ENCODE measurements around the gene HTR4.
"Not testable (repeated sequence)": the region's sequence is repeated elsewhere in the genome, so short reads cannot be mapped to it uniquely, and the experiment has no call there.

The HTR4 gene

DNA sequence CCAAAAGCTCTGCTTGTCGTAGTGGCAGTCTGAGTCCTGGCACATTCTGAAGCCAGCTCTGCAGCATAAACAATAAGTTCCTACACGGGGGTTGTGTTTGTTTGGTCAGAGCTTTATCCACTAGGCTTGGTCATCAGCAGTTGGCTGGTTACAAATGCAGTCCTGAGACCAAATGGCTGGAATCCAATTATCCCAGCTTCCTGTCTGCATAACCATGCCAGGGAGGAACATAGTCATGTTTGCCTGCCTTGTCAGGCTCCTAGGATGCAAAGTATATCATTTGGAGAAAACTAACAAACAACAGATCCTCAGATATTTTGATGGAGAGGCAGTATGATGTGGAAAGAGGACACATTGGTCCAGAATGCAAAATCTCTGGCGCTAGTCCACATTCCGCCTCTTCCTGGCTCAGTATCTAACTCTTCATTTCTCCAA, 184.8 kb downstream of the HTR4 start:
- no peak for DNase-seq

DNA sequence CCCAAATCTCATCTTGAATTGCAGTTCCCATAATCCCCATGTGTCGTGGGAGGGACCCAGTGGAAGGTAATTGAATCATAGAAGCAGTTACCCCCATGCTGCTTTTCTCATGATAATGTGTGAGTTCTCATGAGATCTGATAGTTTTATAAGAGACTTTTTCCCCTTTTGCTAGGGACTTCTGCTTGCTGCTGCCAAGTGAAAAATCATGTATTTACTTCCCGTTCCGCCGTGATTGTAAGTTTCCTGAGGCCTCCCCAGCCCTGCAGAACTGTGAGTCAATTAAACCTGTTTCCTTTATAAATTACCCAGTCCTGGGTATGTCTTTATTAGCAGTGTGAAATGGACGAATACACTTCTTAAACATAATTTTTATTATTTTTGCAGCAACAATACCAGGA, 185.6 kb downstream of the HTR4 start:
- not testable (repeated sequence) for DNase-seq

DNA sequence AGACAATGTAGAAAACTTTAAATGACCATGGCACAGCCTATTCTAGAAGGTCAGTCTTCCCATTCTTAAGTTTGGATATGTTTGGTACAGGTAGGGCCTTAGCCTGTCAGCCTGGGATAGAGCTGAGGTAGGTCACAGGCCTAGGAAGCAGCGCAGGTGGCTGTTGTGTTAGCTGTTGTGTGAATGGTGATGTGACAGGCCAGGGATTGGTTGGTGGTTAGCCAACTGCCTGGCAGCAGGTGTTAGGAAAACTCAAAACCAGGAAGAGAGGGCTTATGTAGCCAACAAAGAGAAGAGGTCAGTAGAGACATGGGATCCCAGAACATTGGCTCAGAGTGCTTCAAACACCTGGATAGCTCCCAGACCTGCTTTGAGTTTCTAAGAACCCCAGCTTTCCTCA, 186.4 kb downstream of the HTR4 start:
- no peak for DNase-seq

DNA sequence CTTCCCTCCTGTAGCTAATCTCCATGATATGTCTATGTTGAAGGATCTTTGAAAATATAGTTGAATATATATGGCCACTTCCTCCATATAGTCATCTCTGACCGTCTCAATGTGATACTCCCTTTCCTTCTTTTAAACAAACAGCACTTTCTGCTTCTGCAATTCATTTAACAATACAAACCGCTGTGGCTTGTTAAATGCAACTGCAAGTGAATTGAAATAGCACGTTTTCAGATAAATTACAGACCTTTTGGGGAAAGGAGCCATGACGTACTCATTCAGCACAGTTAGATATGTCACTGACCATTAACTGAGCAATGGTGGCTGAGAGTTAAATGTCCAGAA, 188.1 kb downstream of the HTR4 start:
- DNase-seq, result no peak

DNA sequence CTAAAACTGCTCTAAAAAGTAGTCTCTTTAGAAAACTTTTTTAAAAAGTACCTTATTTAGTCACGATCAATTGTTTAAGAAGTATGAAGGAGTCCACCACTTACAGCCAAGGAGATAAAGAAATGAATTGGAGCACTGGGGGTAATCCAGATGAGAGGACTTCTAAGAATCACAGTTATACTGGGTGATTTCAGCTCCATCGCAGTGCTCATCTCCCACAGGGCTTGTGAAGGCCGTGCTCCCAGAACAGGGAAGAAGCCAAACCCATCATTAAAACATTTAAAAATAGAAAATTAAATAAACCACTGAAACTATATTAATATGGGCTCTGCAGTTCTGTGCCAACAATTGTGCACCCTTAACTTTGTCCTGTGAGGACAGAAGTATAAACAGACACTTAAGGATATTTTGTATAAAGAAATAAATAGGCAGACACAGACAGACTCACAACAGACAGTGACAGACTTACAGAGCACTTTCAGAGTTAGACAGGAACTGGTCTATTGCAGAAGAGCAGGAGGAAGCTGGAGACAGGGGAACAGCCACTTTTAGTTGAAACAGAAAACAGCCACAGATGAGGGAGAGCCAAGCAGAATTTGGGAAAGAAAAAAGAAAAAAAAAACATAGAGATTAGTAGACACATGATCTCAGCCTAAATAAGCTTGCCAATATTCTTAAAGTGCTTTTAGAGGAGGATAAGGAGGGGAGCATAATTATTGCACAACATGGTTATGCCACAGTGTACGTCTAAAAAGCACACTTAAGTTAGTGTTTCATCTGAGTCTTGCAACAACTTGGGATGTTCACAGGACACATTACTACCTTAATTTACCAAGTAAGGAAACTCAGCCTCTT, 188.7 kb downstream of the HTR4 start:
- no peak for DNase-seq

DNA sequence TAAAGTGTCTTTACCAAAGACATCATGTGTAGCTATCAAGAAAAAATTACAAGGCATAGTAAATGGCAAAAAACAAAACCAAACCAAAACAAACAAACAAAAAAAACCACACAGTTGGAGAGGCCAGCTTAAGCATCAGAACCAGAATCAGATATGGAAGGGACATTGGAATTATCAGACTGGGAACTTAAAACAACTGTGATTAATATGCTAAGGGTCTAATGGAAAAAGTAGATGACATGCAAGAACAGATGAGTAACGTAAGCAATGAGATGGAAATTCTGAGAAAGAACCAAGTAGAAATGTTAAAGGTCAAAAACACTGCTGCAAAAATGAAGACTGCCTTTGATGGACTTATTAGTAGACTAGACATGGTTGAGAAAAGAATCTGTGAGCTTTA, 194.7 kb downstream of the HTR4 start:
- no peak for DNase-seq

DNA sequence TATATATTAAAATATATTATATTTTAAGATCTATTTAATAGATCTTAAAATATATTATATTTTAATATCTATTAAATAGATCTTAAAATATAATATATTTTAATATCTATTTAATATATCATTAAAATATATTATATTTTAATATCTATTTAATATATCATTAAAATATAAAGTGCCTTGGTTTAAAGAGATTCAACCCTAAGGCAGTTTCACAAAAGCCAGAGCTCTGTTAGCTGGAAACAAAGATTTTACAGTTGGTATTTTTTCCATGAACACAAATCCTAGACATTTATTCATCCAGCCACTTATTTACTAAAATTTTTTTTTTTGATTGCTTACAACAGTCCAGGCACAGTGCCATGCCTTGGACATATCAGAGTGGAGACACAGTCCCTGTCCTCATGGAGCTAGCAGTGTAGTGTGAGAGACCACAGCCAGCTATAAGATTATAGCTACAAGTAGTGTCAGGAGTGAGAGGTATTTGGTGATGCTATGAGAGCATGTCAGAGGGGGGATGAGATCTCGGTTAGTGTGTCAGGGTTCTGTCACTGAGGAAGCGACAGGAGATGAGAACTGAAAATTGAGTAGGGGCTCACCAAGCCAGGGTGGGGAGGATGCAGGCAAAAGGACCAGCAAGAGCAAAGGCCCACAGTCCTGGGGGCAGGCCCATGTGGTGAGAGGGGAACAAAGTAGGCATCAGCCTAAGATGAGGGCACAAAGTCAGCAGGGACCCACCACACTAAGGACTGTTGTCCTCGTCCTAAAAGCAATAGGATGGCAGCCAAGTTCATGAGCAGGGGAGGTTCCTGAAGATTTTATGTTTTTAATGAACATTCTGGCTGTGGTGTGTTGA, 196.1 kb downstream of the HTR4 start:
- no peak for DNase-seq

DNA sequence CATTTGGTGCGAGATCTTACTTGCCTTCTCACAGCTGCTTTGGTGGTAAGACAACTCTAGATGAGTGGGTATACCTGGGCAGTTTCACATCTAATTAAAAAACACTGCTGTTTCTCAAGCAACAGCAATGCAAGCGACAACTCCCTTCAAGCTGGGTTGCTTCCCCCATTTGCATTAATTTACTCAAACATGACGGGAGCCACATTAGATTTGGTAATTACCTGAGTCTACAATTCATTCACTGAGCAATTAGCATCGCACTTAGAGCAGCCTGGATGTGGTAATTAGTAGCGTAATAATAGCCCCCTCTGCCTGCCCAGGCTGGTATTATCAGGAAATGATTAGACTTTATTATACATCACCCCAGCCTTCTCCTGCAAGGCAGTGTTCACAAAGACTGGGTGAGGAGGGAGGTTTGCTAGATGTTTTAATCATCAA, 197.1 kb downstream of the HTR4 start:
- peak; percentile 43 for DNase-seq

DNA sequence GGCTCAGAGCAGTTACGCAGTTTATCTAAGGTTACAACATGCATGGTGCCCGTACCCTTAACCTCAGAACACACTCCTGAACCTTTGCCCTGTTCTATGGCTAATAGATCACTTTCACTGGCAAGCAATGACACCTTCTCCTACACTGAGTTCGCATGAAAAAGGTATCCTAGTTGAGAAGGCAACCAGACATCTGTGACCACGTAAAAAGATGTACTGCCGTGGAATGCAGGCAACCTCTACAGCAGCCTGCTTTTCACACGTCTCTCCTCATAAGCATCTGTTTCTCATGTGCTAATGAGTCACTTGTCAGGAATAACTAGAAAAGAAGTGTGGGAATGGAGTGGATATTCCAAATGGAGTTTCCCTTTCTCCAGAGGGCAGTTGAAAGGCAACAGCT, 199.1 kb downstream of the HTR4 start:
- DNase-seq, result no peak

DNA sequence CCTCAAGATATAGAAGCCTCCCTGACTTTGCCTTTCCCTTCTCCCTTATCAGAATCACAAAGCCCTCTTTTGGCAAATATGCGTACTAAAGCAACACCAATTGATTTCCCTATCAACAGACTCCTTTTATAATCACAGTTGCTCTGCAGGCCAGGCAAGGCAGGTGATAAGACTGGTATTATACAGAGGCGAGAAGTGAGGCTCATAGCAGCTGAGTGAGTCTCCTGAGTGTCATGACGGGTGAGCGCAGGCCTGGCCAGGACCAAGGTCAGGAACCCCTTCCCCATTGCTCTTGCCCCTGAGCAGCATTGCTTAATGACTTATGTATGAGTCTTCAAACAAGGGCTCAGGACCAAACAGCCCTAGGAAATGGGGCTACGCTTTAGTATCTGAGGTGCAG, 199.8 kb downstream of the HTR4 start:
- DNase-seq, result no peak

DNA sequence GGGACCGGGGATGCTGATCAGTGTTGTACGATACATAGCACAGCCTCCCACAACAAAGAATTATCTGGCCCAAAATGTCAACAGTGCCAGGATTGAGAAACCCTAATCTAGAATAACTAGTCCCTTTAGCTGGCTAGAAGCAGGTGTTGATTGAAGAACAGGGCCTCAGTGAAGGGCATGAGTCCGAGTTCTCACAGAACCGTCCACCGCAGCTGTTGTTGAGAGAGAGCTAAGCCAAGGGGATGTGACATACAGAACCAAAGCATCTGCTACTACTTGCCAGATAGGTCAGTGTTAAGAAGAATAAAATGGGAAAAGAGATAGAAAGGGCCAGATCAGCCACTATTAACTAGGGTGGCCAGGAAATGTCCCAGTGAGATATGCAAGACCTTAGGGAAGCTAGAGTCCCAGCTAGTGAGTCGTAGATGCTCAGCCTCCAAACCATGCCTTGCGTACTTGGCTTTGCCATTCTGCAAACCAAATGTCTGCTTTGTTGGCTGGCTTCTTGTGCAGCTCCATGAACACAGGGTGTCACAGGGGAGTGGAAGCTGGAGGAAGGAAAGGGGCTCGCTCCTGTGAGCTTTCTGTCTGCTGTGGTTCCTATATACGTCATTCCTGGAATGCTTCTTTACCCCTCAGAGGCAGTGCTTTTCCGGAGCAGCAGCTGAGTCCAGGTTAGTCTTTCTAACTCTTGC, 201.7 kb downstream of the HTR4 start:
- DNase-seq, result no peak

DNA sequence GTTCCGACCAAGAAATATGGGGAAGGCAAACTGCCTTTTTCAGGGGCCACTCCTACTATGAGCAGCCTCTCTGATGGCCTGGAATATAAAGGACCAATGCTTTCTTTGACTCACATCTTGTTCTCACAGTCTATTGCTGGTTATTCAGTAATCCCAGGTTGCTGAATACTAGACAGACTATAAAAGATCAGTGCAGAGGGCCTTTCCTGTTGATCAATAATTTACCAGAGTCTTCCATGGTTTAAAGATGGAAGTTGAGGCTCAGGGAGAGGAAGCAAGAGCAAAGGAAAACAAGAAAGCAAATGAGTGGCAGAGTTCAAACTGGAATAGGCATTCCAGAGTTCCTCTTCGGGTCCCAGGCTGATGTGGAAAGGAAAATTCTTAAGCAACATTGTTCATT, 207.7 kb downstream of the HTR4 start:
- no peak for DNase-seq

DNA sequence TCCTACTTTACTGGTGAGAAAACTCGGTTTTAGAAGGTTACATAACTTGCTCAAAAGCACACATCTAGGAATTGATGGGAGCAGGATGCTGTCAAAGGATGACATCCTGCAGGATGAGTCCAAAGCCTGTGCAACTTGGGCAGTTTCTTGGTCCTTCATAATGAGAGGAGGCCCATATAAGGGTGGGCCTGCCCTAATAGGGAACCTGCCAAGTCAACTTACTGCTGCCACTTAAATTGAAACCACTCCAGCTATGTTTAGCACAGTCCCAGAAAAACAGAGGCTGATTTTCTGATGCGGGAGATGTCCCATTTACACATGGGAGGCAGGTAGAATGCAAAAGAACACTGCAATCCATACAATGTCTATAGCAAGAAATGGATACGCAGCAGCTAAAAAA, 208.7 kb downstream of the HTR4 start:
- no peak for DNase-seq

DNA sequence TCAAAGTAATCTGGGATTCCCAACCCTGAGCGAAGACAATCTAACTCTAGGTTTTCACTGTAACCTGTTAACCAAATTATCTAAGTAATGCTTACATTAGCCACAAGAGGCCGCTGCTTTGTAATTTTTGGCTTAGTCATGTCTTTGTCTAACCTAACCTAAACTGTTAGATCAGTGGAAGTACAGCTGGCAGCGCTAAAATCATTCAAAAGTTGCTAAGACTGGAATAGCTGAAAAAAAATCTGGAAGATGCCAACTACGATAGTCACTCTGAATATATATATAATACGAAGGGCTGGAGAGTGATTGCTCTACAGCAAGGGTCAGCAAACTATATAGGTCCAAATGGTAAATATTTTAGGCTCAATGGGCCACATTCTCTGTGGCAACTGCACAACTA, 210.3 kb downstream of the HTR4 start:
- DNase-seq, result peak; percentile 60

DNA sequence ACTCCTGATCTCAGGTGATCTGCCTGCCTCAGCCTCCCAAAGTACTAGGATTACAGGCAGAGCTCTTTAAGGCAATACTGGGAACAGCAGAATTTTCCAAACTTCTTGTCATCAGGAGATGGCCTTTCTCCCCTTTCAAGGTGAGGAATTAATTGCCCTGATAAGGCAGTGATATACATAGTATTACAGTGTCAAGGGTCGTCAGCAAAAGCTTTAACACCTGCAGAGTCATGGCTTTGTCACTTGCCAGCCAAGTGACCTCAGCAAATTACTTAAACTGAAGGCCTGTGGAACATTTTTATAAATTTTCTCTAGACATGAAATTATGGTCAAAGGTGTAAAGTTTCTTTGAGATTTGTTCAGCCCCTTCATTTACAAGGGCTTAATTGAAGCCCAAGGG, 211.1 kb downstream of the HTR4 start:
- no peak for DNase-seq

DNA sequence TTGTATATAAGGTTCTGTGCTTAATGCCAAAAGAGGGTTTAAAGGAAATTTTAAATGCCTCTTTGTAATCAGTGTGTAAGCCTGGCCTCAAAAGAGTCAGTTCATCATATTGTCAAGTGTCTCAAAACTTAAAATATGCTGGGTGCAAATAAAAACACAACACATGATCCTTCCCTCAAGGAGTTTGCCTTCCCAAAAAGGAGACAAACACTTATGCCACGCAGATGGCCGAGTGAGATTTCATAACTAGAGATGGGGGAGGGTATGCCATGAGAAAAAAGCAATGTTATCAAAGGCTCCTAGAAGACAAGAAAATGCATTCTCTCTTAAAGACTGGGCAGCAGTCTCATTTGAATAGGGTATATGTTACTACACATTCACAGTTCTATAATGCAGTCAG, 215.4 kb downstream of the HTR4 start:
- DNase-seq, result no peak

DNA sequence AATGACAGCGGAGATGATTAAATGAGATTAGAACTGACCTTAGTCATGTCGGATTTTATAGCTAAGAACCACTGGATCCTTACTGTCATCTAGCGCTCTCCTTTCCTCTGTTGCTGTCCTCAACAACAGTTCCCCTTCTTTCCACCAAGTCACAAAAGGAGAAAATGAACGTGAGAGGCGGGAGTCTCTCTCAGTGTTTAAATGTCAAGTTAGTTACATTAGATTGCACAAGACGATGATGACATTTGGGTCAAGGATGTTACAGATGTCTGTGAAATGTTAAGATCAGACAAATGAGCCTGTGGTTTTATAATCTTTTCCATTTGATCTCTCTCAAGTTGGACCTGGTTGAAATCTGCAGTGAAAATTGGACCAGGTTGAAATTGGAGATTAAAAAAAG, 217.1 kb downstream of the HTR4 start:
- no peak for DNase-seq

DNA sequence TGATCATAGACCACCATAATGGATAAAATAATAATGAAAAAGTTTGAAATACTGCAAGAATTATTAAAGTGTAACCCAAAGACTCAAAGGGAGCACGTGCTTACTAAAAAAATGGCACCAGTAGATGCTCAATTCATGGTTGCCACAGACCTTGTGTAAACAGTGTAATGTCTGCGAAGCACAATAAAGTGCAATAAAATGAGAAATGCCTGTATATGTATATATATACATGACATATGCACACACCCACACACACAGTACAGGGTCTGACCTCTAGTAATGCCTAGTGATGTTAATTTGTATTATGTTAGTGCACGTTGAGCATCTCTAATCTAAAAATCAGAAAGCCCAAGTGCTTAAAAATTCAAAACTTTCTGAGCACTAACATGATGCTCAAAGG, 218.3 kb downstream of the HTR4 start:
- DNase-seq, result no peak

DNA sequence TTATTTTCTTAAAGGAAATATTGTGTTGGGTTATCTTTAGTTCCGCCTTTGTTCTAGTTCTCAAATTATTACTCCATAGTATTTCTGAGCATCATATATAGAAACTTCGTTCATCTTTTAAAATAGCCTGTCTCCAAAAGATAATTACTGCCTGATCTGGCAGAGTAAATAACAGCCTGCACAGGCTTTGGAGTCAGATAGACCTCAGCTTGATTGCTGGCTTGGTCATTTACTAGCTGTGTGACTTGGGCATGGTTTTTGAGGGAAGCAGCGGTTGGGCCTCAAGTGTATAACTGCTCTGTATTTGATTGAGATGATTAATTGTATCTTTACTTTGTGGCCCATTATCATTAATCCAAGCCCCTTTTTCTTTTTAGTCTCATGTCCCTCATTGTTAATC, 220.5 kb downstream of the HTR4 start:
- no peak for DNase-seq
